NCI-H524 (cell line): ENCODE measurements around the gene PLXNA2.

Experiments
- DNase-seq, 2 experiments: peaks; one replicate each; lab custom pipeline; 2025; lab: John Stamatoyannopoulos, UW

PLXNA2 gene

DNA sequence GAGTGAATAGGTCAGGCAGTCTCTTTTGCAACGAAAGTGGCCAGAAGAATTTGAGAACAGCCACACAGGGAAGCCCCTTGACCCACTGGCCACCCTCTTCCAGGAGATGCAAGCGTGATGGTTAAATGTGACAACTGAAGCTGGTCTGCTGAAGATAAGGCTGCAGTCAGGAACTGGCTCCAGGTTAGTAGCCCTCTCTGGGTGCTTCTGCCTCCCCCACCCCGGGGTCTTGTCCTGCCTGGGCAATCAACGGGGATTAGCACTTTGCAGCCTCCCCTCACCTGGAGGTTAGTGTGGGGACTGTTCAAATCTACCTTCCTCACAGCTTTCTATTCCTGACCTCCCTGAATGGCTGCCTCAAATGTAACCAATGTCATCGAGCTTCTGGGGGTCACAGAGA, 125.9 kb downstream of the PLXNA2 start:
- no peak for DNase-seq

DNA sequence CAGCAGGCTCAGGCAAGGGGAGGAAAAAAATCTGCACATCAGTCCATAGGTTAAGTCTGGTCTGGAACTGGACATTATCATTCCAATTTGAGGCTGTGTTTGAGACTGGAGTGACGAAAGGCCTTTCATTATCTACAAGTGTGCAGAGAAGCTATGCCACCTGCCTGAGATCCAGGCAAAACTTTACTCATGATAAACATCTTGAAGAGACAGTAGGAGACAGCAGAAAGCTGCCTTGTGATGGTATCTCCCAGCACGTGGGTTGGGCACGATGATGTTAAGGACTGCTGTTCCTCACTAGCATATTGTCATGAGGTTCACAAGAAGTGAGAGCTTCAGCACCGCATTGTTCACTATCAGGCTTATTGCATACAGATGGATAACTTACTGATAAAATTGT, 126.4 kb downstream of the PLXNA2 start:
- DNase-seq, result no peak

DNA sequence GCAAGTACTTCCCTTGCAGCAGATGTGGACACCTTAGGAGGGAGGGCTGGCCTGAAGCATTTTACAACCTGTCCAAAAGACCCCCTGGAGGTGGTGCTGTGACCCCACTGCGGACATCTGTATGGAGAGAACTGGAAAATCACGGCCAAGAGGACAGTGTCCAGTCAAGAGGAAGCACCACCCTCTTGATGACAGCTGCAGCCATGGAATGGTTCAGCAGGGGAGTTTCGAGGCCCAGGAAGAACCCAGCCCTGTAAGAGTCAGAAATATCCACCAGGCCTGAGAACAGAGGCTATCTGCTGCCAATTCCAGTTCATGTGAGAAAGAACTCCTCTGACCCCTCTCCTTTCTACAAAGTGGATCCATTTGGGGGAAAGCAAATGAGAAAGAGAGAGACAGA, 126.8 kb downstream of the PLXNA2 start:
- DNase-seq, result no peak

DNA sequence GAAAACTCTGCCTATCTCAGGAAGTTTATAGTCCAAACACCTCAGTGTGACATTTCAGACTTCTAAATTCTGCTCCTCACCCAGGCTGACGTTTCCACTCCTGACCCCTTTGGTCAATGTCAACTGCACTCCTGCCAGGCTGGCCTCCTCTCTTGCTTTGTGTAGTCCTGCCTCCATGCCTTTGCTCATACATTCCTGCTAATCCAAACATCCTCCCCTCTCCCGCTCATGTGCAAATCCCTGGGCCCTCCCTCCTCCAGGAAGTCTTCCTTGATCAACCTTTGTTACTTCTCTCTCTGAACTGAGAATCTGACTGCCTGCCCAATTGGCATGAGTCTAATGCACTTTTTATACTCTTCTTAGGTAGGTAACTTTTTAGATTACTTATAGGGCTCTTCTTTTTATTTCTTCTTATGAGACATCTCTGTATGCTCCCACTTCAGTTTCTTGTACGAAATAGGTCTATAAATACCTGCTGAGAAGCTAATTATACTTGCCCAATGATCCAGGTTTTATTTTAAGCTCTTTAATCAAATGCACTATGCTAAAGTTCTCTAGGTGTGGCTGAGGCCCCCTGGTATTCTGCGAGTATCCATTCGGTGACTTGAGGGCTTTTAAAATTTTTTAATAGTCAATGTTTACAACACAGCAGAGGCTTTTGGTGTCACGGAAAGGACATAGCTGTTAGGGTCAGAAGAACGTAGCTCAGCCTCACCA, 128.1 kb downstream of the PLXNA2 start:
- no peak for DNase-seq

DNA sequence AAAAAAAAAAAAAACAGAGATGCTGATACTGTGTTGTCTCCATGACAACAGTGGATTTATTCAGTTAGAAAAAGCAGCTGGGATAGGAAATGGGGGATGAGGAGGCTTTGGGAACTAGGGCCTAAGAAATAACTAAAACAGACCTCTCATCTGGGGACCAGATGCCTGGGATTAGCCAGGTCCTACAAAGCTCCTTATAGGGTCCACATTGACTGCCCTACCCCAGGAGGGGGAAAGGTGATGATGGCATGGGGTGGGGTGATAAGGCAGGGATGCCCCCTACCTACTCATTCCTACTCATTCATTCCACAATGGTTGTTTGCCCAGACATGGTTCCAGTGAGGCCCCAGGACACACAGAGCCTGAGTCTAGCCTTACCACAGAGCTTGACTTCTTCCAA, 131.2 kb downstream of the PLXNA2 start:
- peak; percentile 22 to 69 for DNase-seq

DNA sequence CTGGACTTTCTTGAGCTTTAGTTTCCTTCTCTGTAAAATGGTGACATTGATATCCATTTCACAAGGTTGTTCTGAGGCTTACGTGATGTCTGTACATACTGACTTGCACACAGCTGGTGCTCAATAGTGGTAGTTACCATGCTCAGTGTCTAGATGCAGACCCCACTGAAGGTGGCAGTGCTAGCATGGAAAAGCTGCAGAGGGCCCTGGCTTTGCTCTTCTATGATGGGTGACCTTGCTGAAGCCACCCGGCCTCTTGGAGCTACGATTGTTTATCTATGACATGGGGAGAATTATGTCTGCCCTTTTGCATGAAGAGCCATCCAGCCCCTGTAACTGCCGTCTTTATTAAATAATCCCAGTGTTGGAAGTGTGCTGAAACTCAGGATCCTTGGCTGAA, 131.8 kb downstream of the PLXNA2 start:
- DNase-seq, result no peak

DNA sequence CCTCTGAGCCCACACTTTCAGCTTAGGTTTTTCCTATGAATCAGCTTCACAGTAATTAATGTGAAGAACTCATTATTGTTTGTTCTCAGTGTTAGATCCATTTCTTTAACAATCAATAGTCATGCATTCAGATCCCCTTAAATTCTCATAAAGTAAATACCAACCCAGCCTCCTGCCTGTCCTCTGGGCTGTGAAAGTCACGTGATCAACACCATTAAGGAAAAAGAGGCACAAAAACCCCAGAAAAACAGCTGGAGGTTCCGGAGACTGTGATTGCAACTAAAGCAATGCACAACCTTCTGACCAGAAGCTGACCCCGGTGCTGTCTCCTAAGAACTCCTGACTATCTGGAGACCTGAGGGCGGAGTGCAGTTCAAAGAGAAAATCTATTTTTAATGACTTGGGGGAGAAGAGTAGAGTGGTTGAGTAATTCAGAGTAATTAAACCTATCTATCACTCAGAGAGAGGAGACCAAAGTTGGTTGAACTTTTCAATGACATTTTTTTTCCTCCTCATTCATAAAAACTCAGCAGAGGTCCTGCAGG, 132.5 kb downstream of the PLXNA2 start:
- DNase-seq, result no peak

DNA sequence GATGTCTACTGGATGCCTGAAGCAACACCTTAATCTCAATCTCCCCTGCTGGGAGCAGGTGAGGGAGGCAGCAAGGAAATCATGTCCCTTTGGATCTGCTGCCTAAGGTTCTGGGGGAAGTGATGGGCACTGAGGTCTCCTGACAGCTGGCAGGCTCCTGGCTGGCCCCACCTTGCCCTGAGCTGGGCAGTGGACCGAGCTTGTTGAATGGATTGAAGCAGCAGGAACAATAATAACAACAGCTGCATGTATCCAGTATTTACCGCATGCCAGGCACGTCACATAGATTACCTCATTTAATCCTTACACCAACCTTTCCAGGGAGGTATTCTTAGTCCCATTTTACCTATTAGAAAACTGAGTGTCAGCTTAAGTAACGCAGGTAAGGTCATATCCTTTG, 133.9 kb downstream of the PLXNA2 start:
- DNase-seq, result peak in 1 of 2 experiments; percentile 33

DNA sequence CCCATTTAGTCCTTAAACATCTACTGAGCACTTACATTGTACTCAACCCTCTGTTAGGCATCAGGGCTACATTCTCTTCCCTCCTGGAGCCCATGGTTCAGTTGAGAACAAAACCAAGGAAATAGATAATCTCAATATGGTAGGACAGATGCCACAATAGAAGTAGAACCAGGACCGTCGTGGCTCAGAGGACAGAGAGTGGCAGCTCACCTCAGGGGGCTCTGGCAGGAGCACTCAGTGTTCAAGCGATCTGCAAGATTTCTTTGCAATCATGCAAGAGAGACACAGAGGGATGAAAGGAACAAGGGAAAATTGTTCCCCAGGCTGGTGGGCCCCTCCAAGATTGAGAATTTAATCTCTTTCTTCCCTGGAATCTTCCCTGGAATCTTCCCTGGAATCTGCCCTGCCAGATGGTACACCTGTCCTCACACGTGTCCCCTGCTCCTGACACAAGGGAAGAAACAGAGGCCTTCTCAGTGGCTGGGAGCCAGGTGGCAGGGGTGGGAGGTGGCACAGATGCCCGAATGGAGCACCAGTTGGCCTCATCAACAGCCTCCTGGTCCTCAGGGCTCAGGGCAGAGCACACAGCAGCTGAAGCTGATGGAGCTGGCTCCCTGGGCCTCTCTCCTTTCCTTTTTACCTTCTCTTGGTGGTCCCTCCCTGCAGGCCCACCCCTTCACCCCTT, 135.4 kb downstream of the PLXNA2 start:
- DNase-seq, result peak; percentile 66 to 90

DNA sequence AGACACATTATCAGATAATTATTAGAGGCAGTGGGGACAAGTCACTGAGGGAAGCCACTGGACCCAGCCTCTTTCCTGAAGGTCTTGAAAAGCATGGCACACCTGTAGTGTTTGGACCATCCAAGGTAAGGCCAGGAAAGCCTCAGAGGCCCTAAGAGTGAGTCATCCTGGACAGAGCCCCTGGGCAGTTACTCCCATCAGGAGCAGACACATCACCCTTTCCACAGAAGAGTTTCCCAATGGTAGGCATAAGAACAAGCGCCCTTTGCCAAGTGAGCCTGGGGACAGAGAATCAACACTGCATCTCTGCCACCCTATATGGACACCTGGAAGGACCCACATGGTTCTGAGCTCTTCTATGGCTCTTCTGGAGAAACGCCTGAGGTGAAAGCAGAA, 136.0 kb downstream of the PLXNA2 start:
- DNase-seq, result no peak

DNA sequence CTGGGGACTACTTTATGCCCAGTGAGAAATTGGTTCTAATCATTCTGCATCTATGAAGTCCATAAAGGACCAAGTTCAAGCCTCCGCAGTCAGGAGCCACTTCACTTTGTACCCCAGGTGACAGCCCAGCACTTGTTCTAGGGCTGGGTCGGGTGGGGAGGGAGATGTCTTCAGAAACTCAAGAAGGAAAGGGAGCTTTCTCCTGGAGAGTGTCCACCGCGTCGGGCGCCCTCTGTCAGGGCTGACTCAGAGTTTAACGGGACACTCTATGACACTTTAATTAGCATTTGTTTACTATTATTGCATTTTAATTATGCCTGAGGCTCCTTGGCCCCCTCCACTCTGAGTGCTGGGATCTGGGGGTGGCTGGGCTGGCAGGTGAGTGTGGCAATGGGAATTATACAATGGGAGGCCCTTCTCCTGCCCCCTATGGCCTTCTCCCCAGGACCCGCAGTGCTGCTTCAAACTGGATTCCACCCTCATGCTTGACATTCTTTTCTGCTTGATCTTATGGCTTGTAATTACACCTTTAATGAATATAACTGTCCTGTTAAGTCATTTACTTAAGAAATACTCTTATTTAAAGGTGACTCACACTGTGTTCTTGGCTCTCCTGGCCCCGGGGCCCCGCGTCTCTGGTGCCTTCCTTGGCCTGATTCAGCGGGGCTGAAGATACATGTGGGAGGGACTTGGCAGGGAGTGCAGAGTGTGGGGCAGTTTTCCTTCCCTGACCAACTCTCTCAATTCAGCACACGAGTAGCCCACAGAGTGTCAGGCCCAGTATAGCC, 136.6 kb downstream of the PLXNA2 start:
- no peak for DNase-seq

DNA sequence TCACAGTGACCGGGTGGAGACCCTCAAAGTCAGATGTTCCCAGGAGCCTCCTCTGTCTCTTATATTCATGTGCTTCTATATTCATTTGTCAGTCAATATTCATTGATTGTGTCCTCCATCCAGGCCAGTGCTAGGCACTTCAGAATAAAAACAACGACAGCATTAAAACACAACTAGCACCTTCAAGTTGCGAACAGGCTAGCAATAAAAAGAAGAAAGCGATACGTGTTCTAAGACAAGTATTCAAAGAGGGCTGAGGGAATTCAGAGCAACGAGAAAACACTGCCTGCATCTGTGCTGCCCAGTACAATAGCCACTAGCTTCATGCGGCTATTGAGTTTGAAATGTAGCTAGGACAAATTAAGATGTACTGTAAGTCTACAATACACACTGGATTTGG, 138.0 kb downstream of the PLXNA2 start:
- DNase-seq, result no peak

DNA sequence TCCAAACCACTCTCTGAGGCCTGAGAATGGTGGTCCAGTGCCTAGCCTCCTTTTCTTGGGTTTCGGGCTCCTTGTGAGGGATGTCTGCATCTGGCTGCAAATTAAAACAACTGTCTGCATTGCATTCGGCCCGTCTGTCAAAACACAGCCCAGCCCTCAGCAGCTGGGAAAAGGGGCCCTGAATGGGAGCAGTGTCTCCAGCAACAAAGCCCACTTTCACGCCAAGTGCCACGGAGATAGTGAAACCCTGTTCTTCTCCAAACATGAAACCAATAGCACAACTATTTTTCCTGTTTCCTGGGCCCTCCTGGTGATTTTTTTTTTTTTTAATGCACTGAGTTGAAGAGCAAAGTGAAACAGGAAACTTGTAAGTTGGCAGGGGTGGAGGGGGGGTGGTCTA, 138.4 kb downstream of the PLXNA2 start:
- no peak for DNase-seq

DNA sequence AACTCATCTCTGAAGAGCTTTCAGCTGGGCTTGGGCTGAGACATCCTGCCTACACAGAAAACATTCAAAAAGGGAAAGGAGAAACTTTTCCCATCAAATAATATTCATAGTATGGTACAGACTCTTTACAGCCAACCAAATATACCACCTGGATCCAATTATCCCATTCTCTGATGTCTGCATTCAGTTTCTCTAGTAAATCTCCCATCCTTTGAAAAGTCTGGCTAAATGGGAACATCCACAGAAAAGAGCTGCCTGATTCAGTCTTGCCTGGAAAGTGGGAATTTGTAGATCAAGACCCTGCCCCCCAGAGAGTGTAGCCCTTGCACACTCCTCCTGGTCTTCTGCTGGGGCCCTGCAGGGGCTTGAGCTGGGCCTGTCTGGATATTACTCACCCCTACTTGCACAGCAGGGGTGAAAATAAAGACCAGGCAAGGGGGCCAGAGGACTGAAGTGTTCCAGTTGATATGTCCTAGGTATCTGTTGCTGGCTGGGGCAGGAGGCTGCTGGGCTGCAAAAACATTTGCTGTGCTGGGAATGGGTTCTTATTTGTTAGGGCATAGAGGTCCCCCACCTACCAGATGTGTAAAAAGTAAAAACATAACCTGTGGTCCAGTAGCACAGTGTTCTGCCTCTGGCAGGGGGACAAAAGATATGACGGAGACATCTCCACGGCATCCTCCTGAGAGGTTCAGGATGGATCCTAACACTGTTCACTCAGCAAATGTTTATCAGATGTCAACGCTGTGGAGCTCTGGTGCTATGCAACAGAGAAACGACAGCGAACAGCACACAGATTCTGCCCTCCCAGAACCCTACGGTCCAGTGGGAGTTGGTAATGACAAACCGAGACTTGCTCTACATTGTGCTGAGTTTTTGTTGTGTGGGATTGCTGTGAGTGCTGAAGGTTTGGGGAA, 140.3 kb downstream of the PLXNA2 start:
- no peak for DNase-seq

DNA sequence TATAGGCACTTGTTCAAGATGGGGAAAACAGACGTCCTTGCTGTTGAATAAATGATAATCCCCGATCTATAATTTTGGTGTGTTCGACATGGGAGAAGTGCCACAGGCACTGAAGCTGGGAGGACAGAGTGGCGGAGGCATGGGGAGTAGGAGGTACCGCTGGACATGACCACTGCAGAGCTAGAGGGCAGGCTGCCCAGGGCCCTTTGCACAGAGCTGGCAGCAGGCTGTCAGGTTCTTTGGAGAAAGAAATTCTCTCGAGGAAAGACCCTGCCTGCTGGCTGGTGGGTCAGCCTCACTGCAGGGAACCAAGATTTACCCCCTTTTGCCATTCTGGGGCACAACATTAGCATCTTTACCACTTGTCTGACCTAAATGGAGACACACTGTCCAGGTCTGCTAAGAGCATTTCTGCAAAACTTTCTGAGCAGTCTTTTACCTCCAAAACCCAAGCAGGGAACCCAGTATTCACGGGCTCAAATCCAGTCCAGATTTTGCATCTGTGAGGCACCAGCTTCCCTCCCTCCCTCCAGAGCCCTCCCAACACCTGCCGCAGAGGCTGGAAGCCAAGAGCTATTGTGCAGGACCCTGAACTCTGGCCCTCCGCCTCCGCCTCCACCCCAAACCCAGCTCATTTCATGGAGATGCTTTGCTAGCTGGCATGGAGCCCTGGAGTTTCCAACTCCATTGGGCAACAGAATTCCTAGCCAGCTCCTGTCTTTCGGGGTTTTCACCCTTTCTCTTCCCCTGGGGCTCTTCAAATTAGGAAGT, 142.3 kb downstream of the PLXNA2 start:
- peak; percentile 31 to 82 for DNase-seq

DNA sequence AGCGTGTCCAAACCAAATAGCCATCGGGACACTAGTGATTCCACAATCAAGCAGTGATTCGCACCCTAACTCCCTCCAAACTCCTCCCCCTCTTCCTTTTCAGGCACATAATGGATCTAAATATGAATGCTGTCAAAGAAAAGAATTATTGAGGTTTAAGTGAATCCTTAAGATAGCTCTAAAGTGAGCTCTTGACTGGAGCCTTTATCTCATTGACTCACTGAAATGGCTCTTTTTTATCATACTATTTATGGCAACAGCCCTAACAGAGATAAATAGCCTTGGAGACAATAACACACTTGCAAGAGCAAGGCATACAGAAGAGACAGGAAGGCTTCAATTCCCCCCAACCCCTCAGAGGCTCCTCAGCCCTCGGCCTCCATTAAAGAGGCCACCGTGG, 143.3 kb downstream of the PLXNA2 start:
- DNase-seq, result no peak

DNA sequence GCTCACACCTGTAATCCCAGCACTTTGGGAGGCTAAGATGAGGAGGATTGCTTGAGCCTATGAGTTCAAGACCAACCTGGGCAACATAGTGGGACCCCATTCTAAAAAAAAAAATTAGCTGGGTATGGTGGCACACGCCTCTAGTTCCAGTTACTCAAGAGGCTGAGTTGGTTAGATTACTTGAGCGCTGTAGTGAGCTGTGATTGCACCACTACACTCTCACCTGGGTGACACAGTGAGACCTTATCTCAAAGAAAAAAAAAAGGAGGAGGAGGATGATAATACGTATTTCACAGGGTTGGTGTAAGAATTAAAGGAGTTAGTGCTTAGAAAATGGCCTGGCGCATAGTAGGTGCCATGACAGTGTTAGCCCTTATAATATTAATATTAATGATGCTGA, 144.1 kb downstream of the PLXNA2 start:
- no peak for DNase-seq

DNA sequence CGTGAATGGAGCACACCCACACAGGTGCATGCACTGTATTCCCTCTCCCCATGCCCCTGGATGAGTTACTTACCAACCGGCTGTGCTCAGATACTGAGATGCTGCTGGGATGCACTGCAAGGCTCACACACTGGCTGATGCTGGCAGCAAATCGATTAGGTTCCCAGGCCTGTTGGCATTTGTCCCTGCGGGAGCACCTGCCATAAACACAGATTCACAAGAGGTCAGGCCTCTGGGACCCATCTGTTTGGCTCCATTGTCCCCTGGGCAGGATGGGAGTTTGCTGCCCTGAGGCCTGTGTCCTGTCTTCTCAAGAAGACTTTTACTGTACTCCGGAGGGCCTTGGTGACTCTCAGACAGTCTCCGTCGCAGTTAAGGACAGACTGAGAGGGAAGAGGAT, 145.4 kb downstream of the PLXNA2 start:
- peak in 1 of 2 experiments; percentile 57 for DNase-seq

DNA sequence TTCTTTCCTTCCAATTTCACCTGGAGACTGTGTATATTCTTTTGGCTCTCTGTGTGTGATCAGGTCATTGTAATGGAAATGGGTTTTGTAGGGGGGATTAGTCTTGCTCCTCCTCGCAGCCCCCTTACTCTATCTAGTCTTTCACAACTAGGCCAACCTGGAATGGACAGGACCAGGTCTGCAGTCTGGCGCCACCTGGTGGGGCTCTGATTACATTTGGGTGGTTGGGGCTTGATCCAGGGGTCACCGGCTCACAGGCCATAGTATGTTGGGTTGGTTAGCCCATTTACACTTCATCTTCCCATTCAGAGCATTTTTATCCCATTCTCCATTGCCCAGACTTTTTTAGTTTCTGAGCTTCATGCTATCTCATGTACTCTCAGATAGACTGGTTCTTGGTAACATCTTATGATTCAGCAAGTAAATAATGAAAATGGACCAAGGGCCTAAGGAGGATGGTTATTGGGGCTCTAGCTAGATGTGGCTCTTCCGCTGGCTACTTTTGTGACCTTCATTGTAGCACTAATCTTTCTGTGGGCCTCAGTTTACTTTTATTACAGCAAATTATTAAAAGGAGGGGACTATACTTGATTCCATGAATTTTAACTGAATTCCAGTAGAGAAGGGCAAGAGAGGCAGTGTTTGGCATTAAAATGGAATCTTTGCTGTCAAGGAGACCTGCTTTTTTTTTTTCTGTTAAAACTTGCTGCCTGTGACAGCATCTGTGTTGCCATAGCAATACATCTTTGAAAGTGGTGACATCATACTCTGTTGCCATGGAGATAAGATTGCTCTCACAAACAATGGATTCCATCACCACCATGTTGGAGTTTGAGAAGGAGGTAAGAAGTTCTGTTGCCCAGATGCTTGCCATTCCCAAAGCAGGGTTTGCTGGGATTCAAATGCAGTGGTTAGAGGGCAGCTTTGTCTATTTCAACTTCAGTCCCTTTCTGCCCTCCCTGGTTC, 150.1 kb downstream of the PLXNA2 start:
- DNase-seq, result peak in 1 of 2 experiments; percentile 52

DNA sequence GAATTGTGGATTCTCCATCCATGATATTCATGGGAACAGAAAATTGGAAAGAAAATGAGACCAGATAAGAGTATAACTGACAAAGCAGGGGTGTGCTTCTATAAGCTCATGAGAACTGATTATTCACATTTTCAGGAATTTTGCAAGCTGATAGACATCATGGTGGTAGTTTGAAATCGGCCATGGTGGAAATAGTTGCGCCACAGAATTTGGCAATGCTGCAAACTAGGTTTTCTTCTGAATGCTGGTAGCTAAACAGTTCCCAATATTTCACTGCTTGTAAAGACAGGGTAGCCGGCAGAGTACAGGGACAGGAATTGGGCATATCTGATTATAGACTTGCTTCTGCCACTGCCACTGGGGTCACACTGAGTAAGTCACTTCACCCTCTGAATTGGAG, 151.1 kb downstream of the PLXNA2 start:
- no peak for DNase-seq
